K562 (cell line): ENCODE measurements around the gene ALS2.

Experiments used
- CHD2 ChIP-seq: IDR thresholded peaks from 2 replicates; pipeline ENCODE4 v1.6.1; 2011; ENCODE audit warnings: low read depth, low read length
- EP300 ChIP-seq: IDR thresholded peaks from 2 replicates; pipeline ENCODE4 v1.6.1; 2012; ENCODE audit warnings: low read length, improper control_type of control experiment
- EZH2 ChIP-seq: IDR thresholded peaks from 2 replicates; pipeline ENCODE4 v1.6.1; 2012; ENCODE audit warnings: low read depth, mild to moderate bottlenecking, inconsistent platforms, low read length, borderline replicate concordance
- FOS ChIP-seq: IDR thresholded peaks from 3 replicates; pipeline ENCODE4 v1.6.1; 2011; ENCODE audit not compliant: insufficient read length; ENCODE audit errors: extremely low read depth
- SMARCE1 ChIP-seq: fragments of 450-650 bp; IDR thresholded peaks from 2 replicates; pipeline ENCODE4 v1.7.1; 2016; ENCODE audit warnings: mild to moderate bottlenecking
- SP2 ChIP-seq: IDR thresholded peaks from 2 replicates; pipeline ENCODE4 v1.6.1; 2011; ENCODE audit warnings: mild to moderate bottlenecking, low read depth, low read length, moderate library complexity; ENCODE audit not compliant: poor library complexity, severe bottlenecking; ENCODE audit errors: extremely low read depth
- ZBTB17 ChIP-seq: fragments of 450-650 bp; formaldehyde crosslinking; IDR thresholded peaks from 2 replicates; pipeline ENCODE4 v1.4.0; 2020; ENCODE audit warnings: mild to moderate bottlenecking
- ZZZ3 ChIP-seq: fragments of 450-650 bp; IDR thresholded peaks from 2 replicates; pipeline ENCODE4 v1.6.1; 2016; ENCODE audit warnings: antibody characterized with exemption, mild to moderate bottlenecking, moderate library complexity
- TF ChIP-seq, protein P1 (sequence below), 2 experiments: IDR thresholded peaks; 2 replicates each; pipeline ENCODE4 v1.6.1; 2012; ENCODE audit warnings: improper control_type of control experiment in 2 of 2, low read depth in 2 of 2, low read length in 2 of 2, borderline replicate concordance in 1 of 2
- TF ChIP-seq, protein P2 (sequence below), 3 experiments: IDR thresholded peaks in 2 of 3; conservative IDR thresholded peaks in 1 of 3; 2 replicates each; pipeline ENCODE4 v1.5.1; 2011 to 2012; ENCODE audit warnings: low read length in 3 of 3, mild to moderate bottlenecking in 3 of 3, control low read depth in 2 of 3, improper control_type of control experiment in 1 of 3, inconsistent platforms in 1 of 3, low read depth in 1 of 3, mixed read lengths in 1 of 3, moderate library complexity in 1 of 3; ENCODE audit not compliant: insufficient read depth in 2 of 3

DNA sequence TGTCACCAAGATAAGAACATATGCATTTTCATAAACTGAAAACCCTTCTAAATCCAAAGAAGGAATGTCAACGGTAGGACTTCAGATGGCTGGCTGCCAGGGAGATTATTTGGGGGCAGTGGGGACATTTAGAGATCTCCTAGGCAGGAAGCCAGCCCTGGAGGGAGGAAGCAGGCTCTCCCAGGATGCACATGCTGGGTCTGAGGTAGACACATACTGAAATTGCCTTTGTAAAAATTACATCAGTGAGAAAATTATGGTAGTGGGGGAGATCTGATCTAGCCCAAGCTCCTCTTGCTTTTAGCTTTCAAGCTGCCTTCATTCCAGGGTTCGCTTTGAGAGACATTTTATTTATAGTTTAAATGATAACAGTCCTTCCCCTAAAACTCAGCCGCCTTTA is 106.4 kb downstream of the ALS2 start:
- TF ChIP-seq ZZZ3 (no peak), ZBTB17 (no peak), EZH2 (no peak), FOS (no peak), CHD2 (no peak), SP2 (no peak), EP300 (no peak), SMARCE1 (no peak)
- TF ChIP-seq, protein P1, sequence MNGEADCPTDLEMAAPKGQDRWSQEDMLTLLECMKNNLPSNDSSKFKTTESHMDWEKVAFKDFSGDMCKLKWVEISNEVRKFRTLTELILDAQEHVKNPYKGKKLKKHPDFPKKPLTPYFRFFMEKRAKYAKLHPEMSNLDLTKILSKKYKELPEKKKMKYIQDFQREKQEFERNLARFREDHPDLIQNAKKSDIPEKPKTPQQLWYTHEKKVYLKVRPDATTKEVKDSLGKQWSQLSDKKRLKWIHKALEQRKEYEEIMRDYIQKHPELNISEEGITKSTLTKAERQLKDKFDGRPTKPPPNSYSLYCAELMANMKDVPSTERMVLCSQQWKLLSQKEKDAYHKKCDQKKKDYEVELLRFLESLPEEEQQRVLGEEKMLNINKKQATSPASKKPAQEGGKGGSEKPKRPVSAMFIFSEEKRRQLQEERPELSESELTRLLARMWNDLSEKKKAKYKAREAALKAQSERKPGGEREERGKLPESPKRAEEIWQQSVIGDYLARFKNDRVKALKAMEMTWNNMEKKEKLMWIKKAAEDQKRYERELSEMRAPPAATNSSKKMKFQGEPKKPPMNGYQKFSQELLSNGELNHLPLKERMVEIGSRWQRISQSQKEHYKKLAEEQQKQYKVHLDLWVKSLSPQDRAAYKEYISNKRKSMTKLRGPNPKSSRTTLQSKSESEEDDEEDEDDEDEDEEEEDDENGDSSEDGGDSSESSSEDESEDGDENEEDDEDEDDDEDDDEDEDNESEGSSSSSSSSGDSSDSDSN (IDR thresholded peaks at IDR 0.05; ENCODE audit: borderline replicate concordance in 1 of 2, low read depth in 2 of 2, low read length in 2 of 2): no peak
- TF ChIP-seq, protein P2, sequence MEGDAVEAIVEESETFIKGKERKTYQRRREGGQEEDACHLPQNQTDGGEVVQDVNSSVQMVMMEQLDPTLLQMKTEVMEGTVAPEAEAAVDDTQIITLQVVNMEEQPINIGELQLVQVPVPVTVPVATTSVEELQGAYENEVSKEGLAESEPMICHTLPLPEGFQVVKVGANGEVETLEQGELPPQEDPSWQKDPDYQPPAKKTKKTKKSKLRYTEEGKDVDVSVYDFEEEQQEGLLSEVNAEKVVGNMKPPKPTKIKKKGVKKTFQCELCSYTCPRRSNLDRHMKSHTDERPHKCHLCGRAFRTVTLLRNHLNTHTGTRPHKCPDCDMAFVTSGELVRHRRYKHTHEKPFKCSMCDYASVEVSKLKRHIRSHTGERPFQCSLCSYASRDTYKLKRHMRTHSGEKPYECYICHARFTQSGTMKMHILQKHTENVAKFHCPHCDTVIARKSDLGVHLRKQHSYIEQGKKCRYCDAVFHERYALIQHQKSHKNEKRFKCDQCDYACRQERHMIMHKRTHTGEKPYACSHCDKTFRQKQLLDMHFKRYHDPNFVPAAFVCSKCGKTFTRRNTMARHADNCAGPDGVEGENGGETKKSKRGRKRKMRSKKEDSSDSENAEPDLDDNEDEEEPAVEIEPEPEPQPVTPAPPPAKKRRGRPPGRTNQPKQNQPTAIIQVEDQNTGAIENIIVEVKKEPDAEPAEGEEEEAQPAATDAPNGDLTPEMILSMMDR (IDR thresholded peaks at IDR 0.05 in 2 of 3, conservative IDR thresholded peaks at IDR 0.05 in 1 of 3; ENCODE audit: insufficient read depth in 2 of 3, low read depth in 1 of 3, low read length in 3 of 3): no peak
